ENCODE measurements around the gene DDX25.

DNA sequence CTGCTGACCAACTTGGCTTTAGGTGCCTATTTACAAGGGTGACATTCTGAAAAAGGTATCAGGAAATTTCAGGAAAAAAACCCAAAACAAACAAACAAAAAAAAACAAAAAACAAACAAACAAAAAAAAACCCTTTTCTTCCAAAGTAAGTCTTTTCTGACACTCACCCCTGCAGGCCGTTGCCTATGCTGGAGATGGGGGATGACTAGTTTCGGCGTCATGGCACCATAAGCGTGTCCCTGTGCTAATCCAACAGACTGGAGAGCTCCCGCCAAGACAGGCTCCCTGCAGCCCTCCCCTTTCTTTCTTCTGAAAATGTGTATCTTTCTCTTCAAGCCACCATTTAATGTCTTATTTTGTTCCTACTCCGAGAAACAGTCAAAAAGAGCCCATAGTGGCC is 55.2 kb downstream of the DDX25 start:
- no peak for TF ChIP-seq YY1 (IDR thresholded peaks at IDR 0.05; ENCODE audit: low read depth)
- no peak for TF ChIP-seq CEBPB (IDR thresholded peaks at IDR 0.05)
- TF ChIP-seq EGR1 (IDR thresholded peaks at IDR 0.05): no peak
- no peak for TF ChIP-seq MAX (IDR thresholded peaks at IDR 0.05)
- no peak for TF ChIP-seq FOXM1 (IDR thresholded peaks at IDR 0.05; ENCODE audit: borderline replicate concordance, low read depth)
- TF ChIP-seq, protein P1, sequence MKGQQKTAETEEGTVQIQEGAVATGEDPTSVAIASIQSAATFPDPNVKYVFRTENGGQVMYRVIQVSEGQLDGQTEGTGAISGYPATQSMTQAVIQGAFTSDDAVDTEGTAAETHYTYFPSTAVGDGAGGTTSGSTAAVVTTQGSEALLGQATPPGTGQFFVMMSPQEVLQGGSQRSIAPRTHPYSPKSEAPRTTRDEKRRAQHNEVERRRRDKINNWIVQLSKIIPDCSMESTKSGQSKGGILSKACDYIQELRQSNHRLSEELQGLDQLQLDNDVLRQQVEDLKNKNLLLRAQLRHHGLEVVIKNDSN (IDR thresholded peaks at IDR 0.05): no peak
- no peak for TF ChIP-seq TAF1 (IDR thresholded peaks at IDR 0.05; ENCODE audit: low read depth)
- TF ChIP-seq REST (IDR thresholded peaks at IDR 0.05; ENCODE audit: low read depth): no peak
- no peak for TF ChIP-seq CREB1 (IDR thresholded peaks at IDR 0.05; ENCODE audit: low read depth)
- no peak for TF ChIP-seq RAD21 (IDR thresholded peaks at IDR 0.05; ENCODE audit: low read depth)
- TF ChIP-seq ZBTB7A (IDR thresholded peaks at IDR 0.05; ENCODE audit: low read depth): no peak
- no peak for TF ChIP-seq EP300 (IDR thresholded peaks at IDR 0.05; ENCODE audit: borderline replicate concordance)
- no peak for TF ChIP-seq NFIC (IDR thresholded peaks at IDR 0.05)

Data from Ishikawa (cell line).